Uterus (tissue), 2 donors: Measurements from ENCODE around the gene PKD1.

Source experiments
- CTCF ChIP-seq, 4 experiments: fragments of 200-600 bp in 2 of 4; fragments of 450-650 bp in 2 of 4; sonication (generic) in 2 of 4; IDR thresholded peaks; one replicate each; pipeline ENCODE4 v1.5.1; 2016 to 2019; ENCODE audit warnings: antibody characterized with exemption in 4 of 4, mild to moderate bottlenecking in 2 of 4, moderate library complexity in 1 of 4
- POLR2A ChIP-seq, 2 donors: fragments of 450-650 bp; IDR thresholded peaks; one replicate each; pipeline ENCODE4 v1.6.1; 2016; ENCODE audit warnings: antibody characterized with exemption in 2 of 2, mild to moderate bottlenecking in 1 of 2, moderate library complexity in 1 of 2

- TF ChIP-seq CTCF (IDR thresholded peaks at IDR 0.05), result no peak
- no peak for TF ChIP-seq POLR2A (IDR thresholded peaks at IDR 0.05)
Measured at GRCh38 chr16:2170587-2171435, 35.1 kb upstream of the PKD1 start.
